ENCODE measurements around the gene NFYB.

GRCh38 chr12:104181313-104181712 lies 43.3 kb upstream of the NFYB start:
- no peak for TF ChIP-seq CTCF (IDR thresholded peaks at IDR 0.05)
- TF ChIP-seq EZH2 (IDR thresholded peaks at IDR 0.05): no peak
- TF ChIP-seq EZH2phosphoT487 (IDR thresholded peaks at IDR 0.05): no peak
